HCT116 (cell line): ENCODE results near the gene GGCT. TPM values are rescaled to one million over a fixed set of nuclear protein-coding genes. Genes with fewer than 3 reads are reported as not detected.
"Not testable (repeated sequence)": the region's sequence is repeated elsewhere in the genome, so short reads cannot be mapped to it uniquely, and the experiment has no call there.

Experiments used
- ATAC-seq: fragments of 200-7000 bp; cut with Tn5 transposase; 2 replicates; pipeline ENCODE4 v1.9.1; 2020; ENCODE audit warnings: mild to moderate bottlenecking, moderate library complexity
- BruUV-seq: library from RNA; stranded (reverse); fragments of 400-500 nt; replicated peaks from 2 replicates; lab custom pipeline; 2021; lab: Mats Ljungman, UMichigan
- CTCF ChIA-PET: fragments of 300-600 bp; sonication (Branson Sonifier 250); formaldehyde crosslinking; loops from one replicate; lab custom pipeline; 2021; ENCODE audit warnings: antibody characterized with exemption; lab: Charles Lee
- POLR2A ChIA-PET: fragments of 300-600, 350-600 bp; sonication (Branson Sonifier 250); formaldehyde crosslinking; loops from one replicate; lab custom pipeline; 2021; ENCODE audit warnings: antibody characterized with exemption; lab: Charles Lee
- RAD21 ChIA-PET, 2 experiments: fragments of 300-600 bp; sonication (Branson Sonifier 250); formaldehyde crosslinking; loops; one replicate each; lab custom pipeline; 2023; ENCODE audit warnings: low total read pairs in 2 of 2; ENCODE audit not compliant: uncharacterized antibody in 2 of 2, unreplicated experiment in 2 of 2, low non-redundant PET in 1 of 2; lab: Charles Lee
- DNase-seq: peaks from one replicate; pipeline ENCODE4 v3.0.0-alpha.2; 2010; ENCODE audit warnings: low read depth, low spot score
- H2AFZ ChIP-seq: fragments of 200-600 bp; shearing (Covaris generic), sonication (generic); 2 replicates; pipeline ENCODE4 v1.6.1; 2017; ENCODE audit warnings: low read depth, mixed run types, mixed read lengths, antibody characterized with exemption, low read length; ENCODE audit not compliant: poor library complexity, severe bottlenecking
- H3K27ac ChIP-seq: 2 replicates; pipeline ENCODE4 v1.5.1; 2012; ENCODE audit warnings: low read depth, low read length
- H3K27me3 ChIP-seq: fragments of 200-600 bp; sonication (generic); 2 replicates; pipeline ENCODE4 v1.6.1; 2016; ENCODE audit warnings: mixed run types, low read length, mixed read lengths; ENCODE audit not compliant: insufficient read depth
- H3K36me3 ChIP-seq, 2 experiments: fragments of 200-500 bp in 1 of 2; fragments of 200-600 bp in 1 of 2; sonication (Bioruptor generic) in 1 of 2; sonication (generic) in 1 of 2; 2 replicates each; pipeline versions ENCODE4 v1.5.1 to v1.6.1; 2014 to 2016; ENCODE audit warnings: low read length in 2 of 2, inconsistent platforms in 1 of 2, mixed read lengths in 1 of 2, mixed run types in 1 of 2; ENCODE audit not compliant: insufficient read depth in 2 of 2, control insufficient read depth in 1 of 2
- H3K4me1 ChIP-seq, 2 experiments: fragments of 200-600 bp in 1 of 2; sonication (generic) in 1 of 2; 2 replicates each; pipeline versions ENCODE4 v1.5.1 to v1.6.1; 2012 to 2017; ENCODE audit warnings: low read length in 2 of 2, inconsistent platforms in 1 of 2, mild to moderate bottlenecking in 1 of 2, mixed read lengths in 1 of 2, mixed run types in 1 of 2, moderate library complexity in 1 of 2; ENCODE audit not compliant: insufficient read depth in 2 of 2, control insufficient read depth in 1 of 2
- H3K4me2 ChIP-seq: fragments of 200-600 bp; sonication (generic); 2 replicates; pipeline ENCODE4 v1.6.1; 2017; ENCODE audit warnings: mixed run types, low read length, mixed read lengths
- H3K4me3 ChIP-seq, 2 experiments: fragments of 200-600 bp in 1 of 2; sonication (generic) in 1 of 2; replicated peaks in 1 of 2; 2 replicates each; pipeline ENCODE4 v1.5.1; 2011 to 2016; ENCODE audit warnings: low read length in 2 of 2, control low read depth in 1 of 2, low read depth in 1 of 2, mild to moderate bottlenecking in 1 of 2, mixed read lengths in 1 of 2, mixed run types in 1 of 2
- H3K79me2 ChIP-seq: fragments of 200-600 bp; sonication (generic); 2 replicates; pipeline ENCODE4 v1.6.1; 2017; ENCODE audit warnings: mild to moderate bottlenecking, mixed run types, low read length, moderate library complexity, mixed read lengths; ENCODE audit not compliant: insufficient read depth
- H3K9ac ChIP-seq: fragments of 200-600 bp; sonication (generic); 2 replicates; pipeline ENCODE4 v1.6.1; 2016; ENCODE audit warnings: low read length, mixed read lengths
- H3K9me2 ChIP-seq: fragments of 200-600 bp; sonication (generic), shearing (Covaris generic); 2 replicates; pipeline ENCODE4 v1.6.1; 2017; ENCODE audit warnings: mixed run types, mild to moderate bottlenecking, moderate library complexity; ENCODE audit not compliant: insufficient read depth
- H3K9me3 ChIP-seq, 2 experiments: fragments of 200-500 bp in 1 of 2; fragments of 200-600 bp in 1 of 2; sonication (Bioruptor generic) in 1 of 2; sonication (generic) in 1 of 2; 2 replicates each; pipeline ENCODE4 v1.6.1; 2014 to 2017; ENCODE audit warnings: low read length in 2 of 2, mixed read lengths in 2 of 2, inconsistent platforms in 1 of 2, low read depth in 1 of 2, mild to moderate bottlenecking in 1 of 2, mixed run types in 1 of 2, moderate library complexity in 1 of 2; ENCODE audit not compliant: control insufficient read depth in 1 of 2, insufficient read depth in 1 of 2
- H4K20me1 ChIP-seq: fragments of 200-600 bp; sonication (generic), shearing (Covaris generic); 2 replicates; pipeline ENCODE4 v1.6.1; 2017; ENCODE audit warnings: mixed run types, mild to moderate bottlenecking, moderate library complexity; ENCODE audit not compliant: insufficient read depth
- intact Hi-C: fragments of 100-400 bp; cut with micrococcal nuclease; formaldehyde crosslinking; loops from 2 replicates; pipeline ENCODE4 v1.10.0; 2022
- total RNA-seq: library from RNA; stranded (reverse); gene quantifications from one replicate; pipeline ENCODE4 v1.2.1, GENCODE V29; 2021; ENCODE audit not compliant: unreplicated experiment

GGCT gene
- total RNA-seq, 1 experiment from 2014 or later: 60.6 TPM

- H3K4me1 ChIP-seq, intact Hi-C loops, H3K79me2 ChIP-seq, ATAC-seq, H3K36me3 ChIP-seq, POLR2A ChIA-PET, H3K27me3 ChIP-seq, BruUV-seq, H3K4me2 ChIP-seq, H2AFZ ChIP-seq, H4K20me1 ChIP-seq, H3K9ac ChIP-seq, H3K4me3 ChIP-seq, DNase-seq, H3K27ac ChIP-seq, CTCF ChIA-PET, H3K9me2 ChIP-seq, H3K9me3 ChIP-seq, RAD21 ChIA-PET: not testable (repeated sequence)
Measured at GRCh38 chr7:30509171-30509857, 4.7 kb upstream of the GGCT start.

GRCh38 chr7:30507346-30507900, 2.8 kb upstream of the GGCT start:
- H3K36me3 ChIP-seq, H3K9me3 ChIP-seq, RAD21 ChIA-PET, intact Hi-C loops, H2AFZ ChIP-seq, ATAC-seq, BruUV-seq, H3K4me3 ChIP-seq, H3K27ac ChIP-seq, H4K20me1 ChIP-seq, DNase-seq, H3K9me2 ChIP-seq, POLR2A ChIA-PET, H3K4me2 ChIP-seq, H3K9ac ChIP-seq, H3K27me3 ChIP-seq: not testable (repeated sequence)
- CTCF ChIA-PET: interaction anchor here (1.2 to 1.3 kb wide), 2 partner anchors 42 to 57 kb away, joined by 3 to 4 read pairs; no protein-coding TSS in a partner anchor
- peaks cover 4 to 20% of the 10 kb centered on the region in 2 experiments; a peak in 2 of 4 replicates for H3K4me1 ChIP-seq
- H3K79me2 ChIP-seq: peaks cover 21% of the 10 kb centered on the region
